HG02938 (cell line): Measurements from ENCODE around the gene PIM3.

Experiments used
- ATAC-seq: cut with Tn5 transposase; IDR thresholded peaks from one replicate; pipeline ENCODE4 v1.9.1; 2021; ENCODE audit warnings: mild to moderate bottlenecking, moderate library complexity; ENCODE audit not compliant: unreplicated experiment

The PIM3 gene

GRCh38 chr22:49954354-49954753, 6.2 kb upstream of the PIM3 start:
- ATAC-seq, result no peak

- no peak for ATAC-seq
Observed at GRCh38 chr22:49954991-49955580, 5.5 kb upstream of the PIM3 start.

GRCh38 chr22:49955581-49956417, 4.8 kb upstream of the PIM3 start:
- ATAC-seq, result no peak

GRCh38 chr22:49956418-49956770, 4.2 kb upstream of the PIM3 start:
- no peak for ATAC-seq

GRCh38 chr22:49956914-49957825, 3.4 kb upstream of the PIM3 start:
- ATAC-seq, result no peak

- ATAC-seq, result no peak
Observed at GRCh38 chr22:49957826-49958365, 2.7 kb upstream of the PIM3 start.

- ATAC-seq, result no peak
Observed at GRCh38 chr22:49958366-49958921, 2.1 kb upstream of the PIM3 start.

- ATAC-seq, result no peak
Observed at GRCh38 chr22:49958931-49959781, 1.4 kb upstream of the PIM3 start.

GRCh38 chr22:49959782-49960158, 802 bp upstream of the PIM3 start:
- no peak for ATAC-seq

GRCh38 chr22:49961005-49961600, 531 bp downstream of the PIM3 start:
- ATAC-seq, result no peak

GRCh38 chr22:49961601-49962011, 1.0 kb downstream of the PIM3 start:
- no peak for ATAC-seq

GRCh38 chr22:49962012-49962750, 1.6 kb downstream of the PIM3 start:
- no peak for ATAC-seq

GRCh38 chr22:49962751-49963646, 2.4 kb downstream of the PIM3 start:
- ATAC-seq, result no peak

GRCh38 chr22:49963647-49964026, 3.1 kb downstream of the PIM3 start:
- no peak for ATAC-seq

GRCh38 chr22:49964136-49965090, 3.8 kb downstream of the PIM3 start:
- no peak for ATAC-seq

- no peak for ATAC-seq
Observed at GRCh38 chr22:49965091-49966040, 4.8 kb downstream of the PIM3 start.
